Small intestine (tissue), 7 donors: ENCODE measurements around the gene COX4I1. TPM values are rescaled to one million over a fixed set of nuclear protein-coding genes. Genes with fewer than 3 reads are reported as not detected.

Experiments
- DNase-seq, 2 donors: peaks; one replicate each; pipeline versions ENCODE4 v3.0.0 to v3.0.0-alpha.2; 2013
- FAIRE-seq: peaks from 2 replicates; lab custom pipeline; 2012; peaks lifted over from hg19 to GRCh38; lab: Jason Lieb, UNC
- H3K27ac ChIP-seq, 3 donors: one replicate each; pipeline ENCODE4 v1.5.1; 2013; ENCODE audit warnings: low read length in 2 of 3, mild to moderate bottlenecking in 2 of 3, control low read depth in 1 of 3, inconsistent platforms in 1 of 3, low read depth in 1 of 3, moderate library complexity in 1 of 3
- H3K27me3 ChIP-seq, 3 donors: one replicate each; pipeline ENCODE4 v1.6.1; 2013; ENCODE audit warnings: low read length in 3 of 3, inconsistent platforms in 1 of 3; ENCODE audit not compliant: control insufficient read depth in 3 of 3, insufficient read depth in 3 of 3
- H3K36me3 ChIP-seq, 3 donors: one replicate each; pipeline ENCODE4 v1.6.1; 2013; ENCODE audit warnings: low read length in 3 of 3, inconsistent platforms in 1 of 3, low read depth in 1 of 3, mild to moderate bottlenecking in 1 of 3, moderate library complexity in 1 of 3; ENCODE audit not compliant: control insufficient read depth in 3 of 3, insufficient read depth in 2 of 3
- H3K4me1 ChIP-seq, 3 donors: one replicate each; pipeline ENCODE4 v1.6.1; 2013; ENCODE audit warnings: low read length in 2 of 3, inconsistent platforms in 1 of 3, low read depth in 1 of 3, mild to moderate bottlenecking in 1 of 3, moderate library complexity in 1 of 3; ENCODE audit not compliant: control insufficient read depth in 3 of 3, insufficient read depth in 2 of 3
- H3K4me3 ChIP-seq, 3 donors: one replicate each; pipeline ENCODE4 v1.5.1; 2013; ENCODE audit warnings: low read length in 3 of 3, control low read depth in 1 of 3, inconsistent platforms in 1 of 3, low read depth in 1 of 3, mild to moderate bottlenecking in 1 of 3, moderate library complexity in 1 of 3
- H3K9me3 ChIP-seq, 2 donors: one replicate each; pipeline ENCODE4 v1.6.1; 2013; ENCODE audit warnings: low read depth in 1 of 2, low read length in 1 of 2; ENCODE audit not compliant: control insufficient read depth in 2 of 2, insufficient read depth in 1 of 2
- WGBS, 3 donors: extraction: QIAGEN DNeasy Blood & Tissue Kit; methylation state at CpG; one replicate each; pipeline ENCODE4 v1.1.7; 2013; 5-methylcytosine and 5-hydroxymethylcytosine counted together
- polyA plus RNA-seq, 4 donors: library from polyadenylated mRNA; stranded (reverse) in 3 of 4; unstranded in 1 of 4; fragments of 200-250 nt in 3 of 4; fragments of 120-200 nt in 1 of 4; gene quantifications; one replicate each; pipeline versions ENCODE4 v1.2.1 to v1.2.3, GENCODE V29; 2013
- donor health status: healthy with polysubstance abuse.
- donor health status: control.
- donor health status: control.
- donor health status: Bipolar disorder and iron deficiency.
- donor health status: healthy.

COX4I1 gene
- polyA plus RNA-seq, 4 donors = 439 to 2,645 (median 1,917) TPM

DNA sequence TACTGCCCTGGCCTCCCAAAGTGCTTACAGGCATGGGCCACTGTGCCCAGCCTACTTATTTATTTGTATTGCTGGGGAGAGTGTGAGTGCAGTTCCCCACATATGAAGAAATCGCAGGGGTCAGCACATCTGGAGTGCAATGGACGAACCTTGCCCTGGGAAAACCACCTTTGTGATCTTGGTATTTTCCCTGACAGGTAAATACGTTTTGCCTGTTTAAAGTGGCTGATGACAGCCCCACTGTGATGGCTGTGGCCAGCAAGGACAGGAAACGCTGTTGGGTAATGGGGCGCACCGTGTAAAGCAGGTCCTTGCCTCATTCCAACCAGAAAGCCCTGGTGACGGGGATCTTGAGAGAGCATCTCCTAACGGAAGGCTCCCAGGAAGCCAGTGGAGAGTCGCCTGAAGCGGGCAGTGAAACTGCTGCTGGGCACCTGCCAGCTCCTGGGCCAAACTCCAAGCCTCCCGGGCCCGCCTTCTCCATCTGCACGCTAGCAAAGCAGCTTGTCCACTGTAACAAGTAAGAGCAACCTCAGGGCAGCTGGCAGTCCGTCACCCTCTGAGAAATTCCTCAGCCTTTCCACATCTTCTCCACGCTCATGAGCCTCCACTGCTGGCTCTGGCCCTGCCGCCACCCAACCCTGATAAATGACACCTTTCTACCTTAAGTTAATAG lies 17.7 kb upstream of the COX4I1 start:
- Histone ChIP-seq H3K4me1 (peaks cover 0 to 11% (median 0%) of the 10 kb centered on the region in 3 donors), H3K27me3 (no peaks in the 10 kb centered on the region), H3K27ac (peak overlapping the region in 1 of 3 donors; percentile 42), H3K9me3 (no peaks in the 10 kb centered on the region), H3K36me3 (peaks cover 0 to 74% (median 9%) of the 10 kb centered on the region in 3 donors), H3K4me3 (no peak overlapping the region)
- 23 to 64% (median 48%) methylated on average over 16 of the region's 16 CpGs for WGBS, 3 donors
- FAIRE-seq (no peak), DNase-seq (peak; percentile 54 to 66)

DNA sequence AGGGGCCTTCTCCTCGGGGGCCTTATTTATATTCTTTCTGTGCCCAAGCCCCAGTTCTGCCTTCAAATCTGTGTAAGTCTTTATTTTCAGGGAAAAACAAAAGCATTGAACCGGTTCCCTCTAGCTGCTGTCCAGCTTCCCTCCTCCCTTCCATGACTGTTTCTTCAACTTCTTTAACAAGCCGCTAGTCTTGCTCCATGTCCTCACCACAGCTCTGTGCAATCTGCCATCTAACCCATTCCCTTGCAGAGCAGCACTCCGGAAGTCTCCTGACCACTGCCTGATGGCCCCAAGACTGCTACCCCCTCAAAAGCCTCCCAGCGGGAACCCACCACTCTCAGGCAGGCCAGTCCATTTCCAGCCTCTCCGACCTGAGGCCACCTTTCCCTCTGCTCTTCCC lies 17.0 kb upstream of the COX4I1 start:
- H3K36me3 ChIP-seq = peaks cover 3 to 79% (median 9%) of the 10 kb centered on the region in 3 donors
- H3K4me1 ChIP-seq = peaks cover 0 to 11% (median 0%) of the 10 kb centered on the region in 3 donors
- no peak for FAIRE-seq
- no peaks in the 10 kb centered on the region for H3K9me3 ChIP-seq
- H3K27me3 ChIP-seq = no peaks in the 10 kb centered on the region
- no peak for DNase-seq
- WGBS, 3 donors = 75 to 82% (median 76%) methylated on average over 6 of the region's 6 CpGs
- H3K4me3 ChIP-seq = no peak overlapping the region
- peak overlapping the region in 1 of 3 donors; percentile 42 for H3K27ac ChIP-seq

DNA sequence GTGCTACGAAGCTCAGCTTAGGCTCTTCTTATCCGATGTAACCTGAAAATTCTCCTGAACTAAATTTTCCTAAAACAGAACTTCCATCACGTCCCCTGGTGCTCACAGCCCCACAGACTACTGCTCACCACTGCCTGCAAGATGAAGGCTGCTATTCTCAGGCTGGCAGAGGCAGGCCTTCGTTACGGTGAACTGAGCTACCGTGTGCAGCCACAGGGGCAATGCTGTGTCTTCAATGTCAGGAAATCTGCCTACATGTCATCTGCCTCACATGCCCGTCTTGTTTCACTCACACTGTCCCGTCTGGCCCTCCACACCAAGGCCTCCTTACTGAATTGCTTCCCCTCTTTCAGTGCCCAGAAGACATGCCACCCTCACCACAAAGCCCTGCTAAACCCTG lies 16.1 kb upstream of the COX4I1 start:
- 92 to 97% (median 97%) methylated on average over 8 of the region's 8 CpGs for WGBS, 3 donors
- no peaks in the 10 kb centered on the region for H3K27me3 ChIP-seq
- H3K9me3 ChIP-seq = no peaks in the 10 kb centered on the region
- H3K4me1 ChIP-seq = peaks cover 0 to 11% (median 0%) of the 10 kb centered on the region in 3 donors
- no peak overlapping the region for H3K27ac ChIP-seq
- no peak overlapping the region for H3K4me3 ChIP-seq
- DNase-seq (no peak), FAIRE-seq (no peak)
- peaks cover 6 to 80% (median 11%) of the 10 kb centered on the region in 3 donors for H3K36me3 ChIP-seq

DNA sequence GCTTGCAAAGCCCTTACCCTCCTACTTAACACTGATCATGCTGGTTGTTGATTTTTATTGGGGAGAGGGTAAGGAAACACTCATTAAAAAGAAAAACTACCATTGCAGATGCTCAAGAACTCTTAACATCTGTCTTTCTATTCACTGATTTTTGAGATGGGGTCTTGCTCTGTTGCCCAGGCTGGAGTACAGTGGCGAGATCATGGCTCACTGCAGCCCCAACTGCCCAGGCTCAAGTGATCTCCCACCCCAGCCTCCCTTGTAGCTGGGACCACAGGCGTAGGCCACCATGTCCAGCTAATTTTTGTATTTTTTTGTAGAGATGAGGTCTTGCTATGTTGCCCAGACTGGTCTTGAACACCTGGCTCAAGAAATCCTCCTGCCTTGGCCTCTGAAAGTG lies 14.7 kb upstream of the COX4I1 start:
- Histone ChIP-seq H3K27ac (no peak overlapping the region), H3K27me3 (no peaks in the 10 kb centered on the region), H3K4me1 (peaks cover 0 to 11% (median 0%) of the 10 kb centered on the region in 3 donors), H3K9me3 (no peaks in the 10 kb centered on the region), H3K4me3 (no peak overlapping the region), H3K36me3 (peaks cover 6 to 74% (median 14%) of the 10 kb centered on the region in 3 donors)
- DNase-seq = no peak
- FAIRE-seq = no peak
- 94 to 100% (median 97%) methylated on average over 2 of the region's 2 CpGs for WGBS, 3 donors

DNA sequence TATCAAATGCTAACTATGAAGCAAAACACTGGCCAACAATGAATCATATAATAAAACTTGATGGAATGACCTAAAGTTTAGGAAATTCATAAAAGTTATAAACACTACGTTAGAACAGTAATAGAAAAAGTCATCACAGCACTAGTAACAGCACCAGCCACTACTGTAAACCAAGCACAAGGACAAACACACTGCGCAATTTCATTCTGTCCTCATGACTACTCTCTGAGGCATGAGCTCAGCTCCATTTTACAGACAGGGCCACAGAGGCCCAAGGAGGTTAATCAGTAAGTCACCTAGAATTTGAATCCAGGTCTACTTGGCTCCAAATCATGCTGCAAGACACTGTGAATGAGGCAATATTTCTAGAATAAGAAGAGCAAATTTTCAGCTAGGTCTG lies 13.6 kb upstream of the COX4I1 start:
- FAIRE-seq = no peak
- H3K4me1 ChIP-seq = peaks cover 0 to 11% (median 0%) of the 10 kb centered on the region in 3 donors
- no peaks in the 10 kb centered on the region for H3K9me3 ChIP-seq
- 86 to 96% (median 95%) methylated on average over 2 of the region's 2 CpGs for WGBS, 3 donors
- H3K27ac ChIP-seq = no peak overlapping the region
- no peak for DNase-seq
- H3K36me3 ChIP-seq = peaks cover 4 to 67% (median 14%) of the 10 kb centered on the region in 3 donors
- H3K27me3 ChIP-seq = no peaks in the 10 kb centered on the region
- H3K4me3 ChIP-seq = no peak overlapping the region

DNA sequence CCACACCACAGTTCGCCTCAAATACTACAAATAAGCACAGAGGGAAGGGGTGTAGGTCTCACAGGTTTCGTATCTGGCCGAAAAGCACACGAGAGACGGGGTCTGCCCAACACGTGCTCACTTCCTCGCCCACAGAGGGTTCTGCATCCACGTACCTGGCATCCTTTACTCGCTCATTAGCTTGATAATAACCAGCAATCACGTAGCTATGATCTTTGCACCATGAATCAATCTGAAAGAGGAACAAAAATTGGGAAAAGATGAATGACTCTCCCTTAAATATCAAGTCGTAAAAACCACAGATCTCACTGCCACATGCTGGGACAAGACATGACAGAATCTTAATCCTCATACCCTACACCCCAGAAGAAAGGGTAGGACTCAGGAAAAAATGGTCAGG lies 10.7 kb upstream of the COX4I1 start:
- FAIRE-seq = no peak
- H3K36me3 ChIP-seq = peaks cover 7 to 60% (median 24%) of the 10 kb centered on the region in 3 donors
- 83 to 88% (median 87%) methylated on average over 11 of the region's 11 CpGs for WGBS, 3 donors

DNA sequence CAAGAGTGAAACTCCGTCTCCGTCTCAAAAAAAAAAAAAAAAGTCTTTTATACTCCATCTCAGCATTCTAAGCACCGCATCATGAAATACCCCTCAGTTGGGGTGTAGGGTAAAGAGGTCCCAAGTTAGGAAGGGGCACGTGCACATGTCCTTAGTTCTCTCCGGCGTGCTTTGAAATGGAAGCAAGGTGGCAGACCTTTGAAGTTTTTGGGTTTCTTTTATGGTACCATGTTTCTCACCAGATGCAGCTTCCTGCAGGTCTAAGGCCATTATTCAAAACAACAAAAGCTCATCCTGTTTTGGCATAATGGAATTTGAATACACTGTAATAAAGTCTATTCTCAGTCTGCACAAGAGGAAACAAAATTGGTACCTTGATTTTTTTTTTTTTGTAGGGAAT lies 9.7 kb upstream of the COX4I1 start:
- H3K9me3 ChIP-seq = peaks cover 0 to 3% of the 10 kb centered on the region in 2 donors
- DNase-seq (no peak), FAIRE-seq (no peak)
- H3K27ac ChIP-seq = no peak overlapping the region
- H3K4me3 ChIP-seq = no peak overlapping the region
- peaks cover 7 to 62% (median 24%) of the 10 kb centered on the region in 3 donors for H3K36me3 ChIP-seq
- no peaks in the 10 kb centered on the region for H3K27me3 ChIP-seq
- no peaks in the 10 kb centered on the region for H3K4me1 ChIP-seq
- WGBS, 3 donors = 88 to 97% (median 93%) methylated on average over 6 of the region's 6 CpGs

More for the DNA sequence above, 10.7 kb upstream of the COX4I1 start:
- Histone ChIP-seq H3K27ac (no peak overlapping the region), H3K9me3 (peaks cover 0 to 3% of the 10 kb centered on the region in 2 donors), H3K27me3 (no peaks in the 10 kb centered on the region), H3K4me3 (no peak overlapping the region), H3K4me1 (no peaks in the 10 kb centered on the region)
- no peak for DNase-seq

DNA sequence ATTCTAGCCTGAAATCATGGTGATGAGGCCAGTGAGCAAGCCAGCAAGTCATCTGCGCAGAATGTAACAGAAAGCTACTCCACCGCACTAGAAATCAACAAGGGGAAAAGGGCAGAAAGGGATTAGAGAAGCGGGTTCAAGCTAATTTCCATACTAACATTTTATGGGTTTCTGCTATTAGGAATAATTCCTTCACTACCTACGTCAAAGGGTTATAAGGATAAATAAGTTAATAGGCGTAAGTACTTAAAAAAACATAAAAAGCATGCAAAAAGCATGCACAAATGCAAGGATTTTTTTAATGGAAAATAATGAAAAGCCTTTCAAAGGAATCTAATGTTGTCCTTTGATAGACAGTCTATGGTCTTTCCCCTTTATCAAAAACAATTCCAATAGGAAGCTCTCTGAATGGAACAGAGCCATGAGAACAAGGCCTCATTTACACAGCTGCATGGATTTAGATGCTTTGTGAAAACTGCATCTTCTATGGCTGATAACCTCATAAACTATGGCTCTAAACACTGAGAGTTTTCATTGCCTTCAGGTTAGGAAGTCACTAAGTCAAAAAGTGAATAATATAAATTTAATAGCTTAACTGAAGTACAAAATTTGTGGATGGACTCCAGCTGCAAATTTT lies 5.7 kb upstream of the COX4I1 start:
- DNase-seq (no peak), FAIRE-seq (no peak)
- peaks cover 0 to 7% (median 2%) of the 10 kb centered on the region in 3 donors for H3K4me1 ChIP-seq
- no peaks in the 10 kb centered on the region for H3K27me3 ChIP-seq
- WGBS, 3 donors = 95 to 97% (median 96%) methylated on average over 5 of the region's 5 CpGs
- H3K4me3 ChIP-seq = no peak overlapping the region
- peaks cover 0 to 3% of the 10 kb centered on the region in 2 donors for H3K9me3 ChIP-seq
- H3K36me3 ChIP-seq = peaks cover 9 to 50% (median 17%) of the 10 kb centered on the region in 3 donors
- H3K27ac ChIP-seq = no peak overlapping the region
